GM18873 (cell line): ENCODE measurements around the gene BEND6.
A peak's percentile ranks its signal among the peaks of the same experiment; 100 is the strongest.

ENCODE experiments used
- ATAC-seq: cut with Tn5 transposase; IDR thresholded peaks from one replicate; pipeline ENCODE4 v1.9.1; 2021; ENCODE audit warnings: mild to moderate bottlenecking, moderate library complexity, moderate number of reproducible peaks; ENCODE audit not compliant: unreplicated experiment, low FRiP score

Gene BEND6

DNA sequence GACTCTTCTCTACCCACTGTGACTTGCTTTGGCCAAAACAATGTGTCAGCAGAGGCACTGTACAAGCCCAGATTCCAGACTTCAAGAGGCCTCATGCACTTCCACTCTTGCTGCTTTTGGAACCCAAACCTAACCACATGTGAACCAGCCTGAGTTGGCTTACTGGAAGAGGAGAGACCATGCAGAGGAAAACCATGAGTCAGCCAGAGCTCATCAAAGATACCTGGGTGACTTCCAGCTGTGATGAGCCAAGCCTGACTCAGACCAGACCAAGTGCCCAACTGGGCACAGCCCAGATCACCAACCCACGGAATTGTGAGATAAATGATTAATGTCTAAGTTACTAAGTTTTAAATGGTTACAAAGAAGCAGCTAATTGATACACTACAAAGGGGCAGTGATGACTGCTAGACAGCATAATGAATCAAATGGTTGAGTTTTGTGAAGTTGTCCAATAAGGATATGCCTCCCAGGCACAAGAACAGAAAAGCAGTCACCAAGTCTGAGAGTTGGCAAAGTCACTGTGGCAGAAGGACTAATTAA is 16.2 kb upstream of the BEND6 start:
- no peak for ATAC-seq

GRCh38 chr6:56940463-56940862 is 14.4 kb upstream of the BEND6 start:
- ATAC-seq, result no peak

DNA sequence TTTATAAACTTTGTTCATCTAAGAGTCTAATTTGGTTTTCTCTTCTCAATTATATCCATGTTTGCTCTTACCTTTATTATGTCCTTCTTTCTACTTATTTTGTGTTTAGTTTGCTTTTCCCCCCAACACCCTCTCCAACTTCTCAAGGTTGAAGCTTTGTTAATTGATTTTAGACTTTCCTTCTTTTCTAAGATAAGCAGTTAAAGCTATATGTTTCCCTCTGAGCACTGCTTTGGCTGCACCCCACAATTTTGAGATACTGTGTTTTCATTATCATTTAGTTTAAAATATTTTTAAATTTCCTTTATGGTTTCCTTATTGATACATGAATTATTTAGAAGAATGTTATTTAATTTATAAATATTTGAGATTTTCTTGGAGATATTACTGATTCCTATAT is 13.9 kb upstream of the BEND6 start:
- ATAC-seq, result no peak

GRCh38 chr6:56944661-56945060 is 10.2 kb upstream of the BEND6 start:
- no peak for ATAC-seq

GRCh38 chr6:56946368-56946767 is 8.5 kb upstream of the BEND6 start:
- ATAC-seq, result no peak

- ATAC-seq, result no peak
Observed at GRCh38 chr6:56947924-56948323, 7.0 kb upstream of the BEND6 start.

DNA sequence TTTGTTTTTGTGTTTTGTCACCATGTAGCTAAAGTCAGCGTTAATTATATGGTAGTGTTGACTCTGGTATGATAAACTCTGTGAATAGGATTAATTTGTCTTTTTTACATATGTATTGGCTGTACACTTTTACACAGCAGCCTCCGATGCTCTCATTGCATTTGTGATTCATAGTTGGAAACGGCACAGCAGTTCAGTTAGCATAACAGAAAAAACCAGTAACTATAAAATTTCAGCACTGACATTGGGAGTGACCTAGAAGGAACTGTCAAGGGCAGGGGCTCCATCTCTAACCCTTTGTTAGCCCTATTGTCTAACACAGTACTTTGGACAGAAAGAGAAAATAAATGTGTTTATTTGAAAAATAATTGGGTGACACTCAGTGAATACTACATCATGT is 5.6 kb upstream of the BEND6 start:
- no peak for ATAC-seq

DNA sequence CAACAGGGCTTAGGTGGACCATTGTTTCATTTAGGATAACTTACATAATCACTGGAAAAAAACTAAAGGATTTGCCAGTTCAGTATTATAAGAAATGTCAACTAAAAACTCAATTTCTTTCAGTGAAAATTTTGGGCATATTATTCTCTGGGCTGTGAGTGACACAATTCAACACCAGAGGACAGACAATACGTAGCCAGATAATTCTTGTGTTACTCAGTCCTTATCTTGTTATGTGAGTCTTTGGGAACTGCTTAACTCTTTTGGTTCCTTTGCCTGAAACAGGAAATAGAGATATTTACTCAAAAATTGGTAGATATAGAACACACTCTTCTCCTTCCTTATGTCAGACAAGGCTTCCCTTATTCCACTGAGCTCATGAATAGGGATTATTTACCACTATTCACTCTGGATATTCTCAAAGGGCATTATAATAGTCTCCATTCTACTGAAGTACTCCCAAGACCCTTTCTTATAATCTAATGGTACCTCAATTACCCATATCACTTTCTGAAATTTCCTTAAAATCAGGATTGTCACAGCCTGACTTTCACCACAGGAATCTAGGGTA is 4.9 kb upstream of the BEND6 start:
- no peak for ATAC-seq

DNA sequence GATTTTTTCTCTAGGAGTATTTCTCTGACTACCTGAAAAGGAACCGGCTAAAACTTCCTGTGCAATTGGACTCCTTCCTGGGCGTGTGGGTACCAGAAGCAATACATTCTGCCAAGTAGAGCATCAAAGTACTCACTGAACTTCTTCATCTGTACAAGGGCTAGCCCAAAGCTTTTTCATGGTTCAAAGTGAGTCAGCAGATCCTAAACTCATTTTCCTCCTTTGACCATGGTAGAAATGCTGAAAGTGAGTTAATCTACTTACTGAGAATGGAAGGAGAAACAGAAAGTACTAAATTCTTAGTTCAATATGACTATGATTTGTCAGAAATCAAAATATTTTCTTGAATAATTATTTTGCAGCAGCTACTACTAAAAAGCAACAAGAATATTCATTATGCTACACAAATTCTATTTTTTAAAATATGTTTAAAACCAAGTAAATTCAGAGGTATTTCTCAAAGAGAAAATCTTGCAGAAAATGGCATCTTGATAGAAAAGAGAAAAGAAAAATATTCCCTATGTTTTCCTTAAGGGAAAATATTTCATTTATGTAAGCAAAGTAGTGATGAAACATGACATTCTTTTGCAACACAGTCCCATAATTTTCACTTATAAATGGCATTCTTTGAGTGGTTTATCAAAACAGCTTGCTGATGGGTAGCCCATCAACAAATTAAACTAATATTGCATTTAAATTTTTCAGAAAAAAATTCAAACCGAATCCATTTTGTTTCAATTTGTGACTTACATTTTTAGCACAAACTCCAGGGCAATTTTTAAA is 3.7 kb upstream of the BEND6 start:
- no peak for ATAC-seq

DNA sequence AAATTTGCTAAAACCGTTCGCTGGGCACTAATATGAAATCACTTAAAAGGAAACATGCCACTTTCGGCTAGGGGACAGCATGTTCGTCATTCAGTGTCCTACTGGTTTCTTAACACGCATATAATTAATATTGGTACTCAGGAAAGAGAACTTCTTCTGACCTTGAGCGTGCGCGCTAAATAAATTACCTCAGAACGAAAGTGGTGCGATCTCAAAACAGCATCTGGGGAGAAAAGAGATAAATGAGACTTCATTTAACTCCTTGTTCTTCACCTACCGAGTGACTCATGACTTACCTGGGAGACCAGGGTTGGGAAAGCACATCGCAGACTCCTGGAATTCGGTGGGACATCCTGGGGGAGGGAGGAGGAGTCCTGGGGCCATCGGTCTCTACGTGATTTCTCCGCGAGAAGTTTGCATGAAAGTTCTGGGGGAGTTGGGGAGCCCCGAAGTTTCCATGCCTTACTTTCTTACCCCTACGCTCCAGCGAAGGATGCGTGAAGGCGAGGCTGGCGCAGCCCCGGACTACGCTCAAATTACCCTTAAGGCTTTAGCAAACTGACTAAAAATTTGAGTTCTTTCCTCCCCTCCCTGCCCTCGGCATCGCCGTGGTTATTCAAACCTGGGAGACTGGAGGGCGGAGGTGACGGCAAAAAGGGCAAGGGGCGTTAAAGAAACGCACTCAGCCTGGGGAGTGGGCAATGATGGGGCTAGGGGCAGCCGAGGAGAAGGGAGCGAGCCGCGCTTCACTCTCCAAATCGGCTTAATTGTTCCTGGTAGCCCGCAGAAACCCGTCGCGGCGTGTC is 1.1 kb upstream of the BEND6 start:
- ATAC-seq, result no peak

- peak; percentile 59 for ATAC-seq
Observed at GRCh38 chr6:56955171-56956155, 556 bp downstream of the BEND6 start.

DNA sequence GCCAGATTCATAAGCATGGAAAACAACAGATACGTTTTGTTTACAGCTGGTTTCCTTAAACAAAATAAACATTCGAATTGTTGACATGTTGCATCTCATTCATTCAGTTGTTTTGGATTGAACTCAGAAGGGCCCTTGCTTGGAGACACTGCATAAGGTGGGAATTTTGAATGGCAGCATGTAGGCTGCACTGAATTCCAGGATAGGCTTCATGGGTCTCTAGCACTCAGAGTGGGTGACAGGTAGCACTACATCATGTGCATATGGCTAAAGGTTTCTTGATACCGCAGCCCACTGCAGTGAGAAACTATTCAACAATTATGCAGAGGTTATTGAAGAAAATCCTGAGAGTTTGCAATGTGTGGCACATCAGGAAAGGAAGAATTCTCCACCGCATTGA is 1.6 kb downstream of the BEND6 start:
- ATAC-seq, result no peak

DNA sequence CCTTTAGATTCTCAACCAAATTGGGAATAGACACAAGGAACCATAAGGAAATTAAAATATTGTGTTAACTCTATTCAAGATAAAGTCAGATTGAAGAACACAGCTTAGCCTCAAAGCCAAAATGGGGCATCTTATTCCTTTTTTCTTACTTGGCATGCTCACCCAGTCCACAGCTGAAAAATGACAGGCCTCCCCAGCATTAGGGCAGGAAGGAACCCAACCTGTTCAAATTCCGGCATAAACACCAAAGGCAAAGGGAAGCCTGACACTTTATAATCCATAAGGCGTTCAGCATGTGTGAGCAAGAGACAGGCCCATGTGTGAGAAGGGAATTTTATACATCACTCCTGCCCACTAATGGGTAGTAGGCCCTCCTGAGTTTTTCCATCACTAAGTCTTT is 2.9 kb downstream of the BEND6 start:
- ATAC-seq, result no peak

- no peak for ATAC-seq
Observed at GRCh38 chr6:56958481-56958880, 3.6 kb downstream of the BEND6 start.

DNA sequence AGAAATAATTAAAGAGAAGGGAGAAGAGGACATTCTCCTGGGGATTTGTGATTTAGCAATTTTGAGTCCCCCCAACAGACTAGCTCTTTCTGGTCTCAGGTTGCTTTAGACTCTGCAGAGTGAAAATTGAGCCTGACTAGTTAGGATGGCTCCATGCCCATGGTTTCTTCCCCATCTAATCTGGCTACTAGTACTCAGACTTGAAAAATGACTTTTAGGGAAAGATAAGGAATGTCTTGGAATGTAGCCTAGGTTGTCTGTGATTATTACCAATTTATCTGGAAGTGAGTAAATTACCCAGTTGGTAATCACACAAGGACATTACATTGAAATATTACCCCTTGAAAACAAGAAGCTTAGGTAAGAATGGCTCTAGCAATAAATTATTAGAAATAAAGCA is 4.2 kb downstream of the BEND6 start:
- ATAC-seq, result no peak

GRCh38 chr6:56959938-56960337 is 5.0 kb downstream of the BEND6 start:
- no peak for ATAC-seq

DNA sequence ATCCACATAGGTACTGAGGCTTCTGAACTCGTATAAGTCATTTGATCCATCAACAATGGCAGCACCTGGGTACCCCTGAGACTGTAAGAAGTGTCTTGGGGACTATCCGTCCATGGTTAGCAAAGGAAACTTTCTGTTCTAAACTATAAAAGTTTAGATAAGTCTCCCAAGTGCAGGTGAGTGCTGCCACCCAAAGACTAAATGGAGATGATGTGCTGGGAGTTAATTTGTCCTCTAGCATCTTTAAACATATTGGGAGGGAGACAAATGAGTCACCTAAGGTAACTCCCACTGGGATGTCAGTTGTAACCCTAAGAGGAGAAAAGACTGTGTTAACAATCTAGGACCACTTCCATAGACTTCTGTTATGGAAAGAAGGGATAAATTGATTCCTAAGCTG is 6.2 kb downstream of the BEND6 start:
- no peak for ATAC-seq

- ATAC-seq, result no peak
Observed at GRCh38 chr6:56962441-56962840, 7.5 kb downstream of the BEND6 start.

DNA sequence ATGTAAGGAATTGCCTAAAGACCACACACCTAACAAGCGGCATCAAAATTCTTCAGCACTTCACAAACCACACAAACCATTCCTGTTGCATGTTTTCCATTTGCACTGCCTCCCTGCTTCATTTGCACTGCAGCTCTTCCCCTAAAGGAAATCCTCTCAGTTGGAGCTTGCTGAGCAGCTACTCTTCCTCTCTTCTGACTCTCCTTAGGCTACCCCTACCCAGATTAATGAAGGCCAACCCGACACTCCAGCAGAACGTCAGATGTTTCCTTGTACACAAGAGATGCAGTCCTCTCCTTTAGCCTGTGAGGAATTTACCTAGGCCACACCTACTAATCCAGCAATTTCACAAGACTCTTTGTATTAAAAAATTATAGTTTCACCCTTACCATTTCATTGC is 8.1 kb downstream of the BEND6 start:
- no peak for ATAC-seq

DNA sequence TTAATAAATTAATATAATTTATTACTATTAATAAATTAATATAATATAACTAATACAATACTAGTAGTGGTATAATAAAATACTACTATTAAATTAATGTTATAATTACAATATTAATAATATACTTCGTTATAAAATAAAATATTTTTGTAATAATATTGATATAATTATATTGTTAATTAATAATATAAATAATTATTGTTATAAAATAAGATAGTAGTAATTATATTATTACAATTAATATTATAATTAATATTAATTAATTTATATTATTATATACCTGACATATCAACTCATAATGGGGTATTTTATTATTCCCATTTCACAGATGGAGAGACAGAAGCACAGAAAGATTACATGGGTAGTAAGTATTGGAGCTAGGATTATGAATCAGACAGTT is 8.9 kb downstream of the BEND6 start:
- no peak for ATAC-seq
